ENCODE measurements around the gene EFL1. TPM values are rescaled to one million over a fixed set of nuclear protein-coding genes. Genes with fewer than 3 reads are reported as not detected.

Gene EFL1
- total RNA-seq, 1 donor, result 10.8 TPM

- Histone ChIP-seq H3K4me3 (ENCODE audit: low read length) (no peak overlapping the region), H3K4me1 (ENCODE audit: insufficient read depth, low read length) (no peaks in the 10 kb centered on the region), H3K9me3 (ENCODE audit: low read depth, low read length) (no peaks in the 10 kb centered on the region), H3K27me3 (ENCODE audit: insufficient read depth, low read length) (no peaks in the 10 kb centered on the region)
Observed at GRCh38 chr15:82080774-82081173, 181.8 kb downstream of the EFL1 start.

Other genes starting within 250 kb of the EFL1 start
- 1.3 TPM for gene MEX3B, start 216.7 kb downstream of the EFL1 start, total RNA-seq
- gene SAXO2, start 84 bp upstream of the EFL1 start, total RNA-seq, result 2.1 TPM
- gene GOLGA6L10, start 86.7 kb upstream of the EFL1 start, total RNA-seq, result 1.4 TPM
- 1.7 TPM for gene GOLGA6L9, start 167.1 kb upstream of the EFL1 start, total RNA-seq